ENCODE measurements around the gene UBE3B.

UBE3B gene

DNA sequence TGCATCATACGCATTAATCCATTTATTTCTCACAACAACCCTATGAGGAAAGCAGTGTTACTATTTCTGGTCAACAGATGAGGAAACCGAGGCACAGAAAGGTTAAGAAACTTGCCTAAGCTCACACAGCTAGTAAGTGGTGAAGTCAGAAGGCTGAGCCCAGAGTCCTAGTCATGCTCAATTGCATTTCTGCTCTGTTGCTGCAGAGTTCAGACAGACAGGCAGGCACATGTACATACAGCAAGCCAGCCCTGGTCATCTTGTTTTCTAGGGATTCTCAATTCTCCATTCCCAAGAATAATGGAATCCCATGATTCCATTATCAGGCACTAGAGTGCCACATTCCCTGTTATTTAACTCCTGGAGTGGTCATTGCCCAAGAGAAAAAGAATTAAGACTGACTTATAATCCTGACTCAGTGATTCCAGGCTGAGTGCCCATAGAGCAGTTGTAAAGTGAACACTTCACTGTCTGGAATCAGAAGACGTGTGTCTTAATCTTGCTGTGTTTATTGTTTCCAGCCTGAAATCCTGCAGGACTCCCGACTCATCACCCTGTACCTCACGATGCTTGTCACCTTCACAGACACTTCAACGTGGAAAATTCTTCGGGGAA lies 10.7 kb downstream of the UBE3B start:
- H3K27ac ChIP-seq (ENCODE audit: low read depth, low read length): no peak overlapping the region
- H3K36me3 ChIP-seq (ENCODE audit: control insufficient read depth, insufficient read depth, low read length): peaks cover 95% of the 10 kb centered on the region
- H3K9ac ChIP-seq (ENCODE audit: low read depth, low read length): no peak overlapping the region
- no peaks in the 10 kb centered on the region for H3K9me3 ChIP-seq (ENCODE audit: control insufficient read depth, insufficient read depth, low read length)
- no peak overlapping the region for H3K4me3 ChIP-seq (ENCODE audit: low read depth, low read length)
- no peaks in the 10 kb centered on the region for H3K4me1 ChIP-seq (ENCODE audit: control insufficient read depth, insufficient read depth, low read length)
- no peaks in the 10 kb centered on the region for H3K27me3 ChIP-seq (ENCODE audit: control insufficient read depth, insufficient read depth, low read length)

DNA sequence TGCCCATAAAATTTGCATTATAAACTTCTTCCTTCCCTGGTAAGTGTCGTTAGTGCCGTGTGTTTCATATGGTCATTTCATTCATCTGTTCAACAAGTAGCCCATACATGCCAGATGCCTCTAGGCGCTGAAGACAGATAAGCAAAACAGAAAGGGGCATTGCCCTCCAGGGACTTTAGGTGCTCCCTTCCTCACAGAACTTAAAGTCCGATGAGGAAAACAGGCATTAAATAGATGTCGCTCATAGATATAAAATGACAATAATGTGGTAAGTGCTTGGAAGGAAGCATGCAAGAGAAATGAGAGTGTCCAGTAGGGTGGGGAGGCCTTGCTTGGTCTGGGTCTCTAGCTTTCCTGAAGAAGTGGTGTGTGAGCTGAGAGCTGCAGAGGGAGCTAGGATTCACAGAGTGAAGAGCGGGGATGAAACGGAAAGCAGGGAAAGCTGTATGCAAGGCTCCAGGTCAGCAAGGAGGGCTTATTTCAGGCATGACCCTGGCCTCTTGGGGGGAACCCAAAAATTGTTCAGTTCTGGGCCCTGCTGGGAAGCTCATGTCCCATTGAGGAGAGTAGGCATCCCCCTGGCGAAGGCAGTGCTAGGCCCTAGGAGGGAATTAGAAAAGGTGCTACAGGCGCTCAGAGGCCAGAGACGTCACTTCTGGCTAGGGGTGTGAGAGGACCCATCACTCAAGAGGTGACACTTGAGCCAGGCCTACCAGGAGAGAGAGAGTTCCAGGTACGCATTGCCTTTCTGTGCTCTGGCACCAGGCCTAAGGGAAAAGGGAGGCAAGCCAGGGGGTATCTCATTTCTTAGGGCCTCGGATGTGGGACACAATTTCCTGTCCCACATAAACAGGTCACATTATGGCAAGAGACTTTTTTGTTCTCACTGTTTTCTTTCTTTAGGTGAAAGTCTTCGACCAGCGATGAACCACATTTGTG lies 11.9 kb downstream of the UBE3B start:
- H3K4me1 ChIP-seq (ENCODE audit: control insufficient read depth, insufficient read depth, low read length): no peaks in the 10 kb centered on the region
- H3K27ac ChIP-seq (ENCODE audit: low read depth, low read length): no peak overlapping the region
- H3K27me3 ChIP-seq (ENCODE audit: control insufficient read depth, insufficient read depth, low read length): no peaks in the 10 kb centered on the region
- no peaks in the 10 kb centered on the region for H3K9me3 ChIP-seq (ENCODE audit: control insufficient read depth, insufficient read depth, low read length)
- H3K36me3 ChIP-seq (ENCODE audit: control insufficient read depth, insufficient read depth, low read length): peaks cover 88% of the 10 kb centered on the region
- no peak overlapping the region for H3K4me3 ChIP-seq (ENCODE audit: low read depth, low read length)
- H3K9ac ChIP-seq (ENCODE audit: low read depth, low read length): no peak overlapping the region

DNA sequence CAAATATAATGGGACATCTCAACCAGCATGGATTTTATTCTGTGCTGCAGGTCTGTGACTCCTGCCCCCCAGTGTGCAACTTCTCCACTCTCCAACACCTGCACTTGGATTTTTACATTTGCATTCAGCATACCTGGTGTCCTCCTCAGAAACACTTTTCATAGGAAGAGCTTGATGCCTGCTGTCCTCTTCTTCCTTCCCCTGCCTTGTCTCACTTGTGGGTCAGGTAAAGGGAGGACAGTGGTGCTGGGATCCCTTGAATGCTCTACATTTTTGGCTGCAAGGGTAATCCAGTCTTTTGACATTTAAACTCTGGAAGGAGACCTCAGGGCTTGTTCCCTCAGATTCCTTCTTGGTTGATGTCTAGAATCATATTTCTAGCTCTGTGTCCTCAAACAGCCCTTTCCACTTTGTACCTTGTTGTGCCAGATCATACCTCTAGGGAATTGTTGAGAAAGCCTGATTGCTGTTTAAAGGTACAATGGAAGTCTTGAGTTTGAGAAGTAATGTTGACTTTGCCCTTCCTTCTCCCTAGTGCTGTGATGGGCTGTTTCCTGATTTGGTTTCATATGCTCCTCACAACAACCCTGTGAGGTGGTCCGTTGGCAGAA lies 12.6 kb downstream of the UBE3B start:
- Histone ChIP-seq H3K27ac (ENCODE audit: low read depth, low read length) (no peak overlapping the region), H3K9ac (ENCODE audit: low read depth, low read length) (no peak overlapping the region), H3K36me3 (ENCODE audit: control insufficient read depth, insufficient read depth, low read length) (peaks cover 83% of the 10 kb centered on the region), H3K9me3 (ENCODE audit: control insufficient read depth, insufficient read depth, low read length) (no peaks in the 10 kb centered on the region), H3K4me1 (ENCODE audit: control insufficient read depth, insufficient read depth, low read length) (no peaks in the 10 kb centered on the region), H3K27me3 (ENCODE audit: control insufficient read depth, insufficient read depth, low read length) (no peaks in the 10 kb centered on the region), H3K4me3 (ENCODE audit: low read depth, low read length) (no peak overlapping the region)

DNA sequence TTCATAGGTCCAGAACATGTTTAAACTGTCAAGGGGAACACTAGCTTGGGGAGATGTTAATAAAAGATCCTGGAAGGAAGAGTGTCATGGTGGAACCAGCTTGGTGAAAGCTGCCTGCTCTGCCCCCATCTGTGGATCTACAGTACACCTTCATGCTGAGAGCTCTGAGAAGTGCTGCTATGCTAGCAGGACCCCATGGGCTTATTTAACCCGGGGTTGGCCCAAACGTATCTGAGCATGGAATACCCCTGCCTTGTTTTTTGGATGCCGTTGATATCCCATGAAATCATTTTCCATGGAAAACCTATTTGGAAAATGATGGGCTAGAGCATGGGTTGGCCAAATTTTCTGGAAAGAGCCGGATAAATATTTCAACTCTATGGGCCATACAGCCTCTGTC lies 14.2 kb downstream of the UBE3B start:
- Histone ChIP-seq H3K4me1 (ENCODE audit: control insufficient read depth, insufficient read depth, low read length) (no peaks in the 10 kb centered on the region), H3K4me3 (ENCODE audit: low read depth, low read length) (no peak overlapping the region), H3K9me3 (ENCODE audit: control insufficient read depth, insufficient read depth, low read length) (no peaks in the 10 kb centered on the region), H3K36me3 (ENCODE audit: control insufficient read depth, insufficient read depth, low read length) (peaks cover 69% of the 10 kb centered on the region), H3K27ac (ENCODE audit: low read depth, low read length) (no peak overlapping the region), H3K27me3 (ENCODE audit: control insufficient read depth, insufficient read depth, low read length) (no peaks in the 10 kb centered on the region), H3K9ac (ENCODE audit: low read depth, low read length) (no peak overlapping the region)

DNA sequence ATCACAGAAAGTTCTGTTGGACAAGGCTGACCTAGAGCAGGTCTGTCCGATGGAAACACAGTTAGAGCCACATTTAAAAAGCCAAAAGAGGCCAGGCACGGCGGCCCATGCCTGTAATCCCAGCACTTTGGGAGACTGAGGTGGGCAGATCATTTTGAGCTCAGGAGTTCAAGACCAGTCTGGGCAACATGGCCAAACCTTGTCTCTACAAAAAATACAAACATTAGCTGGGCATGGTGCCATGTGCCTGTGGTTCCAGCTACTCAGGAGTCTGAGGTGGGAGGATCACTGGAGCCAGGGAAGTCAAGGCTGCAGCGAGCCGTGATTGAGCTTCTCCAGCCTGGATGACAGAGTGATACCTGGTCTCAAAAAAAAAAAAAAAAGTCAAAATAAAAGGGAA lies 14.9 kb downstream of the UBE3B start:
- peaks cover 62% of the 10 kb centered on the region for H3K36me3 ChIP-seq (ENCODE audit: control insufficient read depth, insufficient read depth, low read length)

DNA sequence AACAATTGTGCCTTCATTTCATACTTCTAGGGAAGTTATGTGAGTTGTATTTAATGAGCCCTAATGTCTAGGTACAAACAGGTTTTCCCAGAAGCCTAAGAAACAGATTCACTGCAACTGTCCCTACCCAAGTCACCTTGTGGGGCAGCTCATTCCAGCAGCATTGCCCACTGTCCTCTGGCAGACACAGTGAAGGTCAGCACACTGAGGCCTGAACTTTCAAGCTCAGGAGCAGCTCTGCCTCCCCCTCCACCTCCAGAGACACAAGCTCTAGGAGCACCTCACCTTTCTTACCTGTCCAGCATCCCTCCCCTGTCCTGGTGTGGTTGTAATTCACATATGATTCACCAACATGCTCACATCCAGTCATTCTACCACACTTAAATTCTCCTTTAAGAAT lies 15.7 kb downstream of the UBE3B start:
- peaks cover 60% of the 10 kb centered on the region for H3K36me3 ChIP-seq (ENCODE audit: control insufficient read depth, insufficient read depth, low read length)
- no peaks in the 10 kb centered on the region for H3K4me1 ChIP-seq (ENCODE audit: control insufficient read depth, insufficient read depth, low read length)
- no peaks in the 10 kb centered on the region for H3K9me3 ChIP-seq (ENCODE audit: control insufficient read depth, insufficient read depth, low read length)
- H3K27me3 ChIP-seq (ENCODE audit: control insufficient read depth, insufficient read depth, low read length): no peaks in the 10 kb centered on the region
- H3K4me3 ChIP-seq (ENCODE audit: low read depth, low read length): no peak overlapping the region
- H3K27ac ChIP-seq (ENCODE audit: low read depth, low read length): no peak overlapping the region
- no peak overlapping the region for H3K9ac ChIP-seq (ENCODE audit: low read depth, low read length)

More for the DNA sequence above, 14.9 kb downstream of the UBE3B start:
- Histone ChIP-seq H3K4me3 (ENCODE audit: low read depth, low read length) (no peak overlapping the region), H3K27ac (ENCODE audit: low read depth, low read length) (no peak overlapping the region), H3K9ac (ENCODE audit: low read depth, low read length) (no peak overlapping the region), H3K4me1 (ENCODE audit: control insufficient read depth, insufficient read depth, low read length) (no peaks in the 10 kb centered on the region), H3K9me3 (ENCODE audit: control insufficient read depth, insufficient read depth, low read length) (no peaks in the 10 kb centered on the region), H3K27me3 (ENCODE audit: control insufficient read depth, insufficient read depth, low read length) (no peaks in the 10 kb centered on the region)

DNA sequence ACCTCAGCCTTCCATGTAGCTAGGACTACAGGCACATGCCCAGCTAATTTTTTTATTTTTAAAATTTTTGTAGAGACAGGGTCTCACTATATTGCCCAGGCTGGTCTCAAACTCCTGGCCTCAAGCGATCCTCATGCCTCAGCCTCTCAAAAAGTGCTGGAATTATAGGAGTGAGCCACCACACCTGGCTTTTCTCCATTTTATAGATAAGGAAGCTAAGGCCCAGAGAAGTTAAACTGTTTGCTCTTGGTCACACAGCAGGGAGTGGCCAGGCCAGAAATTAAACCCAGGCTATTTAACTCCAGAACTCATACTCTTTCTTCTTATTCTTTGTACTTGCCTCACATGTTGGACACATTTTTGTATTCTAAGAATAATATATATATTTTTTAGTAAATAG lies 16.5 kb downstream of the UBE3B start:
- Histone ChIP-seq H3K27me3 (ENCODE audit: control insufficient read depth, insufficient read depth, low read length) (no peaks in the 10 kb centered on the region), H3K9ac (ENCODE audit: low read depth, low read length) (no peak overlapping the region), H3K27ac (ENCODE audit: low read depth, low read length) (no peak overlapping the region), H3K4me3 (ENCODE audit: low read depth, low read length) (no peak overlapping the region), H3K9me3 (ENCODE audit: control insufficient read depth, insufficient read depth, low read length) (no peaks in the 10 kb centered on the region), H3K4me1 (ENCODE audit: control insufficient read depth, insufficient read depth, low read length) (no peaks in the 10 kb centered on the region), H3K36me3 (ENCODE audit: control insufficient read depth, insufficient read depth, low read length) (peaks cover 59% of the 10 kb centered on the region)

DNA sequence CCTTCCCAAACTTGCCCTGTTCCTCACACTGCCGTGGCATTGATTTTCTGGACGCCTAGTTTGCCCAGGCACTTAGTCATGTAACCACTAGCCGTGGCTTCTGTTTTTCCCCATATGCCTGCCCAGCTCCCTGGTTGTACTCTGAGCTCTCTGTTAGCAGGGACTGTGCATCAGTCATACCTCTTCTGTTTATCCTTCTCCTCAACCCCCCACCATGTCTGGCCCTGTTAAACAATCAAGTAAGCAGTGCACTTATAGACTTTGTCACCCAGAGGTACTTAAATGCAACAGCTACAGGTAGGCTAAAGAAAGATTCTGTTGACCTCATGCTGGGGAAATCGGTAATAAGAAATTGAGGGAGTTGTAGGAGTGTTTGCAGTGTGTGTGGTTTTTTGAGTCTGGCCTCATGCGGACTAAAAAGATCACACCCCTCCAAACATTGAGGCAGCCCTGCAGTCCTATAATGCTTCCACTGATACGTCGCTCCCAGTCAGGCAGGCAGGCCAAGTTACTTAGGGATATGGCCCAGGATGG lies 17.0 kb downstream of the UBE3B start:
- H3K36me3 ChIP-seq (ENCODE audit: control insufficient read depth, insufficient read depth, low read length): peaks cover 59% of the 10 kb centered on the region
- no peaks in the 10 kb centered on the region for H3K27me3 ChIP-seq (ENCODE audit: control insufficient read depth, insufficient read depth, low read length)
- H3K27ac ChIP-seq (ENCODE audit: low read depth, low read length): no peak overlapping the region
- no peaks in the 10 kb centered on the region for H3K9me3 ChIP-seq (ENCODE audit: control insufficient read depth, insufficient read depth, low read length)
- no peak overlapping the region for H3K4me3 ChIP-seq (ENCODE audit: low read depth, low read length)
- no peaks in the 10 kb centered on the region for H3K4me1 ChIP-seq (ENCODE audit: control insufficient read depth, insufficient read depth, low read length)
- no peak overlapping the region for H3K9ac ChIP-seq (ENCODE audit: low read depth, low read length)

DNA sequence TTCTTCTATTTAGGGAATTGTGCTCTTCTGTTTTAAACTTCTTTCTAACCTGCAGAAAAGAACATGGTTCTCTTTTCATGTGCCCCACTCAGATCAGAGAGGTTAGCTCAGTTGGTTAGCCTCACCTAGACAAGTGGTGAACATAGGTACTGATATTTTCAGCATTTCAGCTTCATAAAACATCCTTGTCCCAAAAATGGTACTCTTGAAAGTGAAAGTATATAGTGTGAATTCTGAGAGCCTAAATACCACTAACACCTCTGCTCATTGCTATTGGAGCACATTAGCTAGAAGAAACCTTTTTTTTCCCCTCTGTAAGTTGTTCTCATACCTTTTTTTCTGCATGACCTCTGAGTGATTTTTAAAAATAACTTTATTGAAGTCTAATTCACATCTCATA lies 17.6 kb downstream of the UBE3B start:
- Histone ChIP-seq H3K9me3 (ENCODE audit: control insufficient read depth, insufficient read depth, low read length) (no peaks in the 10 kb centered on the region), H3K27ac (ENCODE audit: low read depth, low read length) (no peak overlapping the region), H3K36me3 (ENCODE audit: control insufficient read depth, insufficient read depth, low read length) (peaks cover 59% of the 10 kb centered on the region), H3K4me3 (ENCODE audit: low read depth, low read length) (no peak overlapping the region), H3K4me1 (ENCODE audit: control insufficient read depth, insufficient read depth, low read length) (no peaks in the 10 kb centered on the region), H3K27me3 (ENCODE audit: control insufficient read depth, insufficient read depth, low read length) (no peaks in the 10 kb centered on the region), H3K9ac (ENCODE audit: low read depth, low read length) (no peak overlapping the region)

DNA sequence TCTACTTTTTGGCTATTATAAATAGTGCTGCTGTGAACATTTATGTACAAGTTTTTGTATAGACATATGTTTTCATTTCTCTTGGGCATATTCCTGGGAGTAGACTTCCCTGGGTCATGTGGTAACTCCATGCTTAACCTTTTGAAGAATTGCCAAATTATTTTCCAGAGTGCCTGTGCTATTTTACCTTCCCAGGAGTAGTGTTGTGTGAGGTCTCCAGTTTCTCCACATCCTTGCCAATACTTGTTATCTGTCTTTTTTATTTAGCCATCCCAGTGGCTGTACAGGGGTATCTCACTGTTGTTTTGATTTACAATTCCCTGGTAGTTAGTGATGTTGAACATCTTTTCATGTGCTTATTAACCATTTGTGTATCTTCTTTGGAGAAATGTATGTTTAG lies 18.9 kb downstream of the UBE3B start:
- Histone ChIP-seq H3K4me1 (ENCODE audit: control insufficient read depth, insufficient read depth, low read length) (no peaks in the 10 kb centered on the region), H3K4me3 (ENCODE audit: low read depth, low read length) (no peak overlapping the region), H3K9ac (ENCODE audit: low read depth, low read length) (no peak overlapping the region), H3K27ac (ENCODE audit: low read depth, low read length) (no peak overlapping the region), H3K9me3 (ENCODE audit: control insufficient read depth, insufficient read depth, low read length) (no peaks in the 10 kb centered on the region), H3K36me3 (ENCODE audit: control insufficient read depth, insufficient read depth, low read length) (peaks cover 54% of the 10 kb centered on the region), H3K27me3 (ENCODE audit: control insufficient read depth, insufficient read depth, low read length) (no peaks in the 10 kb centered on the region)

DNA sequence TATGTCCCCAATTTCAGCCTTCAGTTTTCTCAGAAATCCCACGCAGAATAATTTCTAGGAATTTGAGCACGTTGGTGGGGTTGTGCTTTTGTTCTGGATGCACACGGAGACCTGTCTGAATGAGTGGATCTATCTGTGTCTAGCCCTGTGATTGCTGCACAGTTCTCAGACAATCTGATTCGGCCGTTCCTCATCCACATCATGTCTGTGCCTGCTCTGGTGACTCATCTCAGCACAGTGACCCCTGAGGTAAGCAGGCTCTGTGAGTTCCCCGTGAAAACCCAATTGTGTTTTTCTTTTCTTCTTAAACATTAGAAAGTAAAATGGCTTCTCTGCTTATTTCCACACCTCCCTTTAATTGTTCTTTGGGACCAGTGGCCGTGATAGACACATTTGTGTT lies 20.2 kb downstream of the UBE3B start:
- no peak overlapping the region for H3K9ac ChIP-seq (ENCODE audit: low read depth, low read length)
- H3K27me3 ChIP-seq (ENCODE audit: control insufficient read depth, insufficient read depth, low read length): no peaks in the 10 kb centered on the region
- H3K4me3 ChIP-seq (ENCODE audit: low read depth, low read length): no peak overlapping the region
- H3K27ac ChIP-seq (ENCODE audit: low read depth, low read length): no peak overlapping the region
- no peaks in the 10 kb centered on the region for H3K9me3 ChIP-seq (ENCODE audit: control insufficient read depth, insufficient read depth, low read length)
- peaks cover 58% of the 10 kb centered on the region for H3K36me3 ChIP-seq (ENCODE audit: control insufficient read depth, insufficient read depth, low read length)
- H3K4me1 ChIP-seq (ENCODE audit: control insufficient read depth, insufficient read depth, low read length): no peaks in the 10 kb centered on the region

All from HUES48 (cell line).